Calu3 (cell line): ENCODE data around the gene HEMGN. TPM values are rescaled to one million over a fixed set of nuclear protein-coding genes. Genes with fewer than 3 reads are reported as not detected.

ENCODE experiments used
- Bru-seq: library from RNA; stranded (reverse); fragments of 400-500 nt; gene quantifications from one replicate; lab custom pipeline; 2021; lab: Mats Ljungman, UMichigan
- BruChase-seq, 2 experiments: library from RNA; stranded (reverse); fragments of 400-500 nt; gene quantifications; one replicate each; lab custom pipeline; 2021; lab: Mats Ljungman, UMichigan
- BruUV-seq: library from RNA; stranded (reverse); fragments of 400-500 nt; replicated peaks from 2 replicates; lab custom pipeline; 2021; lab: Mats Ljungman, UMichigan
- CTCF ChIA-PET: fragments of 300-600 bp; sonication (Branson Sonifier 250); formaldehyde crosslinking; loops from one replicate; lab custom pipeline; 2022; ENCODE audit warnings: antibody characterized with exemption; lab: Charles Lee
- DNase-seq: peaks from one replicate; pipeline ENCODE4 v3.0.0; 2022
- H3K27ac Mint-ChIP-seq: one replicate; pipeline ENCODE4 v1.8.0; 2022; ENCODE audit warnings: mixed read lengths; ENCODE audit not compliant: unreplicated experiment
- H3K27me3 Mint-ChIP-seq: one replicate; pipeline ENCODE4 v1.8.0; 2022; ENCODE audit warnings: mixed read lengths; ENCODE audit not compliant: unreplicated experiment
- H3K36me3 Mint-ChIP-seq: one replicate; pipeline ENCODE4 v1.8.0; 2022; ENCODE audit warnings: mild to moderate bottlenecking, moderate library complexity, mixed read lengths; ENCODE audit not compliant: insufficient read depth, unreplicated experiment
- H3K4me1 Mint-ChIP-seq: one replicate; pipeline ENCODE4 v1.8.0; 2022; ENCODE audit warnings: mild to moderate bottlenecking, low read depth, mixed read lengths; ENCODE audit not compliant: unreplicated experiment
- H3K4me3 Mint-ChIP-seq: one replicate; pipeline ENCODE4 v1.8.0; 2022; ENCODE audit warnings: mild to moderate bottlenecking, low read depth, moderate library complexity, mixed read lengths; ENCODE audit not compliant: unreplicated experiment
- H3K9me3 Mint-ChIP-seq: one replicate; pipeline ENCODE4 v1.8.0; 2022; ENCODE audit warnings: low read depth, mixed read lengths; ENCODE audit not compliant: unreplicated experiment
- intact Hi-C: fragments of 100-400 bp; cut with micrococcal nuclease; formaldehyde crosslinking; loops from one replicate; pipeline ENCODE4 v1.10.0; 2022; ENCODE audit not compliant: unreplicated experiment
- long read RNA-seq: library from polyadenylated mRNA; stranded (forward); transcript quantifications from one replicate; pipeline ENCODE4 v2.0.0, GENCODE V29; 2022
- total RNA-seq: library from RNA; stranded (reverse); gene quantifications from 2 replicates; pipeline ENCODE4 v1.2.3, GENCODE V29; 2022
- TF ChIP-seq, protein P1 (sequence below): fragments of 200-600 bp; IDR thresholded peaks from one replicate; pipeline ENCODE4 v1.8.0; 2022; ENCODE audit warnings: antibody characterized with exemption; ENCODE audit not compliant: unreplicated experiment

The HEMGN gene, protein sequence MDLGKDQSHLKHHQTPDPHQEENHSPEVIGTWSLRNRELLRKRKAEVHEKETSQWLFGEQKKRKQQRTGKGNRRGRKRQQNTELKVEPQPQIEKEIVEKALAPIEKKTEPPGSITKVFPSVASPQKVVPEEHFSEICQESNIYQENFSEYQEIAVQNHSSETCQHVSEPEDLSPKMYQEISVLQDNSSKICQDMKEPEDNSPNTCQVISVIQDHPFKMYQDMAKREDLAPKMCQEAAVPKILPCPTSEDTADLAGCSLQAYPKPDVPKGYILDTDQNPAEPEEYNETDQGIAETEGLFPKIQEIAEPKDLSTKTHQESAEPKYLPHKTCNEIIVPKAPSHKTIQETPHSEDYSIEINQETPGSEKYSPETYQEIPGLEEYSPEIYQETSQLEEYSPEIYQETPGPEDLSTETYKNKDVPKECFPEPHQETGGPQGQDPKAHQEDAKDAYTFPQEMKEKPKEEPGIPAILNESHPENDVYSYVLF
- total RNA-seq (not detected in 2 replicates), Bru-seq, nascent RNA (not detected), BruChase-seq, experiment 1, labeled RNA remaining after a 6-hour chase (not detected), BruChase-seq, experiment 2, labeled RNA remaining after a 2-hour chase (percentile 5 among the genes with signal in this experiment)
- long read RNA-seq, result 0 reads

DNA sequence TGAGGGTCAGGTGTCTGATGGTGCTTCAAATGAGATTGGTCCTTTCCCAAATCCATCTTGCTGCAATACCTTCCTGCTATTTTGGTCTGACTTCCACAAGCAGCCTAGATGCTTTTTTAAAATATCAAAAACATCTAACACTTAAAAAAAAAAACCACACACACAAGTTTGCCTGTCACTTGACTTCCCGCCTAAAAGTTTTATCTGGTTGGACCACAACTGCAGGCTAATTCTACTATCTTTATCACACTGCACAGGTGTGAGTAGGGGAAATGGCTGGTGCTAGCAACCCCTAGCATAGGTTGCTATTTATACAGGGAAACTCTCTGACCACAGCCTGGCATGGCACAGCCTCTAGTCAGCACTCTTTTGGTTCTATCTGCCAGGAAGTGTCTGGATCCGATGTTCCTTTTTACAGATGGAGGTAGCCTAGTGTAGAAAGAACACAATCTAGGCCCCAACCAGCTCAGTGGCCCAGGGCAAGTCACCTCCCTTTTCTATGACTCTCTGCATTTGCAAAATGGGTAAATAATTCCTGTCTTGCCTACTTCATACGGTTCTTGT lies at the start of gene HEMGN:
Gene HEMGN, minus strand, starts transcription at position 92 of the 564 bp plus-strand sequence. Its CDS starts 36 bp downstream, at position 56.
- H3K27ac Mint-ChIP-seq, result no peak within 1 kb of the TSS
- H3K9me3 Mint-ChIP-seq, result no peaks in the 10 kb centered on the region
- BruUV-seq, result no TSS peak
- CTCF ChIA-PET, result no interaction called here
- intact Hi-C loops, result no loop called here
- TF ChIP-seq, protein P1, sequence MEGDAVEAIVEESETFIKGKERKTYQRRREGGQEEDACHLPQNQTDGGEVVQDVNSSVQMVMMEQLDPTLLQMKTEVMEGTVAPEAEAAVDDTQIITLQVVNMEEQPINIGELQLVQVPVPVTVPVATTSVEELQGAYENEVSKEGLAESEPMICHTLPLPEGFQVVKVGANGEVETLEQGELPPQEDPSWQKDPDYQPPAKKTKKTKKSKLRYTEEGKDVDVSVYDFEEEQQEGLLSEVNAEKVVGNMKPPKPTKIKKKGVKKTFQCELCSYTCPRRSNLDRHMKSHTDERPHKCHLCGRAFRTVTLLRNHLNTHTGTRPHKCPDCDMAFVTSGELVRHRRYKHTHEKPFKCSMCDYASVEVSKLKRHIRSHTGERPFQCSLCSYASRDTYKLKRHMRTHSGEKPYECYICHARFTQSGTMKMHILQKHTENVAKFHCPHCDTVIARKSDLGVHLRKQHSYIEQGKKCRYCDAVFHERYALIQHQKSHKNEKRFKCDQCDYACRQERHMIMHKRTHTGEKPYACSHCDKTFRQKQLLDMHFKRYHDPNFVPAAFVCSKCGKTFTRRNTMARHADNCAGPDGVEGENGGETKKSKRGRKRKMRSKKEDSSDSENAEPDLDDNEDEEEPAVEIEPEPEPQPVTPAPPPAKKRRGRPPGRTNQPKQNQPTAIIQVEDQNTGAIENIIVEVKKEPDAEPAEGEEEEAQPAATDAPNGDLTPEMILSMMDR, result no peak
- H3K4me1 Mint-ChIP-seq, result no peaks in the 10 kb centered on the region
- H3K36me3 Mint-ChIP-seq, result no peaks in the 10 kb centered on the region
- DNase-seq, result no peak
- H3K27me3 Mint-ChIP-seq, result peaks cover 56% of the 10 kb centered on the region
- H3K4me3 Mint-ChIP-seq, result no peak within 1 kb of the TSS

DNA sequence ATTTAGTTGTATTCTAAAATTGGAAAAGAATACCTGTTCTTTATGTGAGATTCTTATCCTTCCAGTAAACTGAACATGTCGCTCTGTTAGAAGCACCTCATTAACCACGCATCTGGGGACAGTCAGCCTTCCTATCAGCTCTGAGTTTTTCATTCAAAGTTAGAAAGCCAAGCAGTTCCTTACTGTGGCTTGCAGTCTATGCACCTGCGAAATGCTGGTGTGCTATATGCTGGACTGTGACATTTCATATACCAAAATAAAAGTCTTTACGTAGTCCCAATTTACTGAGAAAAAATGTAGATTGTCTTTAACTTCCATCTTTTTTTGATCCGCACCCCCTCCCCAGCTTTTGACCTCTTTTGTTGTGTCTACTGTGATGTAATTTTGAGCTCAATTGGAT lies 49.5 kb upstream of the HEMGN start:
- DNase-seq, result no peak

DNA sequence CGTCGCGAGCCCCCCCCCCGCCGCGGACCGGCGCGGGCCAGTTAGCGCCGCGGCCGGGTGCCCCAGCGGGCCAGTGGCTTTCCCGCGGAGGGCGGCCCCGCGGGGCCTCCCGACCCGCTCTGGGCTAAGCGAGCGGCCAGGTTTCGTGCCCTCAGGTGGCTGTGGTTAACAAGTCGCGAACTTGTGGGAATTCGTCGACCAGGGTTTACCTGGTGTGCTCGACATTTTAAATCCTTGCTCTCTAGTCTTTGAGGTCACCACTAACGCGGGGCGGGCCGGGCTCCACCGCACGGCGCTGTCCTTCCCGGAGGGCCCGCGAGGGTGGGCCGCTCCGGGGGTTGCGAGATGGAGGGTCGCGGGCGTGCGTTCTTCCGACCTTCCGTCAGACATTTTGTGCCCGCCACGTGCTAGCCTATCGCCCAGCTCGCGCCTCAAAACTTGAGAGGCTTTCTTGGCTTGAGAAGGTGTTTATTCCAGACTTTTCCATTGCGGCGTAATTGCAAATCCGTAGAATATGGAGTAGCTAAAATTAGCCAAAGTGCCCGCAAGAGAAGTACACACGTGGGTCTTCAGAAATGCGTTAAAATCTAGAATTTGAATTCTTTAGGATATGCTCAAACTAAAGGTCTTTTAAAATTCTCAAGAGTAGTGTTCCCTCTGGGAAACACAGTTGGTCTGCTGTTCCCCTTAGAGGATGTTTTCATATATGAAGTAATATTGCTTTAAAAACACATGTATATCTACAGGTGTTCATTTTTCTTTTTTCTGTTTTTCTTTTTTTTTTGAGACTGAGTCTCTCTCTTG lies 47.3 kb upstream of the HEMGN start:
- H3K9me3 Mint-ChIP-seq, result no peaks in the 10 kb centered on the region
- H3K4me1 Mint-ChIP-seq, result peaks cover 25% of the 10 kb centered on the region
- peaks cover 39% of the 10 kb centered on the region for H3K36me3 Mint-ChIP-seq
- no peaks in the 10 kb centered on the region for H3K27me3 Mint-ChIP-seq
- BruUV-seq, result no TSS peak
- intact Hi-C loops, result no loop called here
- peak overlapping the region; percentile 72 for H3K4me3 Mint-ChIP-seq
- CTCF ChIA-PET, result no interaction called here
- DNase-seq, result peak; percentile 11
- TF ChIP-seq, protein P1, result no peak
- H3K27ac Mint-ChIP-seq, result peak overlapping the region; percentile 4

More for the DNA sequence above, 49.5 kb upstream of the HEMGN start:
- no peaks in the 10 kb centered on the region for H3K9me3 Mint-ChIP-seq
- H3K4me3 Mint-ChIP-seq, result no peak overlapping the region
- H3K27ac Mint-ChIP-seq, result no peak overlapping the region
- intact Hi-C loops, result no loop called here
- H3K27me3 Mint-ChIP-seq, result no peaks in the 10 kb centered on the region
- TF ChIP-seq, protein P1, result no peak
- H3K36me3 Mint-ChIP-seq, result peaks cover 45% of the 10 kb centered on the region
- CTCF ChIA-PET, result no interaction called here
- BruUV-seq, result no TSS peak
- H3K4me1 Mint-ChIP-seq, result peaks cover 31% of the 10 kb centered on the region
